Trophoblast cell (in vitro differentiated cells and primary cell): ENCODE results near the gene RPS6KL1.

Source experiments
- DNase-seq, 2 donors: peaks; one replicate each; pipeline ENCODE4 v3.0.0-alpha.2; 2016
- H2AFZ ChIP-seq: 2 replicates; pipeline ENCODE4 v1.6.1; 2013; ENCODE audit warnings: low read length, moderate library complexity, mild to moderate bottlenecking; ENCODE audit not compliant: insufficient read depth, poor library complexity
- H2AK5ac ChIP-seq: 2 replicates; pipeline ENCODE4 v1.6.1; 2013; ENCODE audit warnings: mild to moderate bottlenecking, low read length
- H2BK120ac ChIP-seq: 2 replicates; pipeline ENCODE4 v1.6.1; 2013; ENCODE audit warnings: low read length, mild to moderate bottlenecking, moderate library complexity; ENCODE audit not compliant: insufficient read depth, poor library complexity
- H2BK12ac ChIP-seq: 2 replicates; pipeline ENCODE4 v1.6.1; 2013; ENCODE audit warnings: mild to moderate bottlenecking, low read length, moderate library complexity
- H2BK5ac ChIP-seq: 2 replicates; pipeline ENCODE4 v1.6.1; 2013; ENCODE audit warnings: low read length, low read depth, moderate library complexity, mild to moderate bottlenecking; ENCODE audit not compliant: poor library complexity
- H3K14ac ChIP-seq: 2 replicates; pipeline ENCODE4 v1.6.1; 2013; ENCODE audit warnings: mild to moderate bottlenecking, low read length
- H3K18ac ChIP-seq: 2 replicates; pipeline ENCODE4 v1.6.1; 2013; ENCODE audit warnings: mild to moderate bottlenecking, low read length
- H3K23ac ChIP-seq: 2 replicates; pipeline ENCODE4 v1.6.1; 2013; ENCODE audit warnings: low read length
- H3K27ac ChIP-seq: 2 replicates; pipeline ENCODE4 v1.5.1; 2013; ENCODE audit warnings: low read depth, mild to moderate bottlenecking, inconsistent platforms, low read length, moderate library complexity
- H3K27me3 ChIP-seq: 2 replicates; pipeline ENCODE4 v1.6.1; 2013; ENCODE audit warnings: inconsistent platforms, mild to moderate bottlenecking, low read length, moderate library complexity; ENCODE audit not compliant: insufficient read depth
- H3K36me3 ChIP-seq, 2 experiments: 1 replicate in 1 of 2; 2 replicates in 1 of 2; pipeline ENCODE4 v1.6.1; 2013; ENCODE audit warnings: low read length in 2 of 2, mild to moderate bottlenecking in 2 of 2, moderate library complexity in 1 of 2; ENCODE audit not compliant: insufficient read depth in 2 of 2, control insufficient read depth in 1 of 2
- H3K4ac ChIP-seq: 2 replicates; pipeline ENCODE4 v1.6.1; 2013; ENCODE audit warnings: low read depth, mild to moderate bottlenecking, low read length, moderate library complexity
- H3K4me1 ChIP-seq, 2 experiments: 1 replicate in 1 of 2; 2 replicates in 1 of 2; pipeline ENCODE4 v1.6.1; 2013; ENCODE audit warnings: low read length in 2 of 2, mild to moderate bottlenecking in 2 of 2, moderate library complexity in 1 of 2; ENCODE audit not compliant: insufficient read depth in 2 of 2, control insufficient read depth in 1 of 2
- H3K4me2 ChIP-seq: 2 replicates; pipeline ENCODE4 v1.6.1; 2013; ENCODE audit warnings: inconsistent platforms, mild to moderate bottlenecking, low read length, moderate library complexity
- H3K4me3 ChIP-seq: 2 replicates; pipeline ENCODE4 v1.5.1; 2013; ENCODE audit warnings: mild to moderate bottlenecking, low read depth, low read length, inconsistent platforms
- H3K79me1 ChIP-seq: one replicate; pipeline ENCODE4 v1.6.1; 2013; ENCODE audit warnings: low read length
- H3K79me2 ChIP-seq: 2 replicates; pipeline ENCODE4 v1.6.1; 2013; ENCODE audit warnings: low read length, mild to moderate bottlenecking; ENCODE audit not compliant: control insufficient read depth, insufficient read depth, poor library complexity
- H3K9ac ChIP-seq: 2 replicates; pipeline ENCODE4 v1.6.1; 2013; ENCODE audit warnings: mild to moderate bottlenecking, low read length
- H3K9me3 ChIP-seq: 2 replicates; pipeline ENCODE4 v1.6.1; 2013; ENCODE audit warnings: low read depth, mild to moderate bottlenecking, control low read depth, inconsistent platforms, low read length; ENCODE audit not compliant: insufficient read depth
- H4K12ac ChIP-seq: 2 replicates; pipeline ENCODE4 v1.6.1; 2013; ENCODE audit warnings: low read depth, mild to moderate bottlenecking, low read length, moderate library complexity
- H4K8ac ChIP-seq: 2 replicates; pipeline ENCODE4 v1.6.1; 2013; ENCODE audit warnings: low read depth, mild to moderate bottlenecking, low read length, moderate library complexity
- H4K91ac ChIP-seq: one replicate; pipeline ENCODE4 v1.6.1; 2013; ENCODE audit warnings: low read depth, mild to moderate bottlenecking, low read length, moderate library complexity
- WGBS: extraction: QIAGEN DNeasy Blood & Tissue Kit; methylation state at CpG from one replicate; pipeline ENCODE4 v1.1.7; 2013; ENCODE audit warnings: missing lambda C conversion rate; ENCODE audit not compliant: insufficient read length, insufficient coverage; ENCODE audit errors: extremely low coverage; 5-methylcytosine and 5-hydroxymethylcytosine counted together

RPS6KL1 gene

GRCh38 chr14:74871819-74872218 lies 51.2 kb downstream of the RPS6KL1 start:
- no peak overlapping the region for H3K23ac ChIP-seq
- no peak overlapping the region for H2AFZ ChIP-seq
- no peak overlapping the region for H3K14ac ChIP-seq
- H2AK5ac ChIP-seq = no peak overlapping the region
- H3K4me1 ChIP-seq = no peaks in the 10 kb centered on the region
- H4K12ac ChIP-seq = no peak overlapping the region
- H3K18ac ChIP-seq = no peak overlapping the region
- H3K4me3 ChIP-seq = no peak overlapping the region
- no peak overlapping the region for H3K4me2 ChIP-seq
- no peak overlapping the region for H2BK12ac ChIP-seq
- no peaks in the 10 kb centered on the region for H3K79me1 ChIP-seq
- H3K9ac ChIP-seq = no peak overlapping the region
- H3K27ac ChIP-seq = no peak overlapping the region
- H3K79me2 ChIP-seq = no peaks in the 10 kb centered on the region
- no peak overlapping the region for H4K91ac ChIP-seq
- H3K27me3 ChIP-seq = no peaks in the 10 kb centered on the region
- H3K36me3 ChIP-seq = no peaks in the 10 kb centered on the region
- H4K8ac ChIP-seq = no peak overlapping the region
- no peak overlapping the region for H3K4ac ChIP-seq
- no peak overlapping the region for H2BK5ac ChIP-seq
- no peak for DNase-seq
- WGBS = no CpG with 5 or more reads among the region's 4 CpGs
- H3K9me3 ChIP-seq = no peaks in the 10 kb centered on the region
- H2BK120ac ChIP-seq = no peak overlapping the region

DNA sequence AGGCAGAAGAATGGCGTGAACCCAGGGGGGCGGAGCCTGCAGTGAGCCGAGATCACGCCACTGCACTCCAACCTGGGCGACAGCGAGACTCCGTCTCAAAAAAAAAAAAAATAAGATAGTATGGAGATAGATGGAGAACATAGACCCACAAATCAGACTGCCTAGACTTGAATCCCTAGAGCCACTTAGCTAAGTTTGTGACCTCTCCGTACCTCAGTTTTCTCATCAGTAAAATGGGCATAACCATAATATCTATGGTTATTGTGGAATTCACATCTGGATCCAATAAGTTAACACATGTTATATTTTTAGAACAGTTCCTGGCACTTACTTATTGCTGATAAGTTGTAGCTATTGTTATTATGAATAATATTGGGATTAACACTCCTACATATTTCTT lies 54.3 kb downstream of the RPS6KL1 start:
- Histone ChIP-seq H3K36me3 (no peaks in the 10 kb centered on the region), H3K18ac (no peak overlapping the region), H3K4me2 (no peak overlapping the region), H4K12ac (no peak overlapping the region), H3K14ac (no peak overlapping the region), H3K9ac (no peak overlapping the region), H2AFZ (no peak overlapping the region), H3K23ac (no peak overlapping the region), H3K27me3 (no peaks in the 10 kb centered on the region), H2BK120ac (no peak overlapping the region), H3K4me1 (no peaks in the 10 kb centered on the region), H4K8ac (no peak overlapping the region), H3K79me2 (no peaks in the 10 kb centered on the region), H3K4ac (no peak overlapping the region), H3K27ac (no peak overlapping the region), H3K79me1 (no peaks in the 10 kb centered on the region), H4K91ac (no peak overlapping the region), H2AK5ac (no peak overlapping the region), H3K9me3 (no peaks in the 10 kb centered on the region), H2BK5ac (no peak overlapping the region), H2BK12ac (no peak overlapping the region), H3K4me3 (no peak overlapping the region)
- no CpG with 5 or more reads among the region's 8 CpGs for WGBS
- no peak for DNase-seq

- no peak overlapping the region for H3K4me3 ChIP-seq
- no peaks in the 10 kb centered on the region for H3K27me3 ChIP-seq
- no peak overlapping the region for H2AK5ac ChIP-seq
- H4K91ac ChIP-seq = no peak overlapping the region
- no peak overlapping the region for H2AFZ ChIP-seq
- H3K14ac ChIP-seq = no peak overlapping the region
- no peak overlapping the region for H4K12ac ChIP-seq
- H3K9me3 ChIP-seq = no peaks in the 10 kb centered on the region
- no peak overlapping the region for H2BK12ac ChIP-seq
- H3K36me3 ChIP-seq = no peaks in the 10 kb centered on the region
- DNase-seq = no peak
- no peak overlapping the region for H3K27ac ChIP-seq
- H3K4ac ChIP-seq = no peak overlapping the region
- no peak overlapping the region for H3K18ac ChIP-seq
- H2BK5ac ChIP-seq = no peak overlapping the region
- no peak overlapping the region for H2BK120ac ChIP-seq
- H3K23ac ChIP-seq = no peak overlapping the region
- H4K8ac ChIP-seq = no peak overlapping the region
- no CpG with 5 or more reads among the region's 5 CpGs for WGBS
- H3K4me2 ChIP-seq = no peak overlapping the region
- H3K79me1 ChIP-seq = no peaks in the 10 kb centered on the region
- no peaks in the 10 kb centered on the region for H3K4me1 ChIP-seq
- no peak overlapping the region for H3K9ac ChIP-seq
- no peaks in the 10 kb centered on the region for H3K79me2 ChIP-seq
Measured at GRCh38 chr14:74867673-74868072, 55.4 kb downstream of the RPS6KL1 start.

DNA sequence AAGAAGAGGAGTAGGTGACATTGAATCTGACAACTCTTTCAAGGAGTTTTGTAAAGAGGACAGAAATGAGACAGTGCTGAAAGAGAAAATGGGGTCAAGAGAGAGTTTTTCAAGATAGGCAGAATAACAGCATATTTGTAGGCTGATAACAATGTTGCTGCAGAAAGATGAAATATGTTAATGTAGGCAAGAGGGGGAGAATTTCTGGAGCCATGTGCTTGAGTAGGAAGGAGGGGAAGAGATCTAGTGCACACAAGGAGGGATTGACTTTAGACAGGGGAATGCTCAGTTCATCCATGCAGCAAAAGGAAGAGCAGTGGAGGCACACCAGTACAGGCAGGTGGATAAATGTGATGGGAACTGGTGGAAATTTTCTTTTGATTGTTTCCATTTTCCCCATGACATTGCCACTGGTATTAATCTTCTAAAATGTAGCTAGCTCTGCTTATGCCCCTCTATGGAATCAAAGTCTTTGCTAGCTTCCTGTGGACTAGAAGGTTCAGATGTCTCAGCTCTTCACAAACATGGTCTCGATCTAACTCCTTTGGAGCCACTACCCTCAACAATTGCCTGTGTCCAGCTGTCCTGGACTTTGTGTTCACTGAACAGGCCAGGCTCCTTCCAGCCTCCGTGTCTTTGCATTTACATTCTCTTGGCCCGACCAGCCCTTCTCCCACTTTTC lies 56.2 kb downstream of the RPS6KL1 start:
- H3K9me3 ChIP-seq = no peaks in the 10 kb centered on the region
- no peaks in the 10 kb centered on the region for H3K36me3 ChIP-seq
- no peak overlapping the region for H3K4me3 ChIP-seq
- H4K8ac ChIP-seq = no peak overlapping the region
- H2BK120ac ChIP-seq = no peak overlapping the region
- H2BK12ac ChIP-seq = no peak overlapping the region
- no peaks in the 10 kb centered on the region for H3K79me1 ChIP-seq
- H3K4me2 ChIP-seq = no peak overlapping the region
- no peaks in the 10 kb centered on the region for H3K27me3 ChIP-seq
- no peak overlapping the region for H3K4ac ChIP-seq
- H3K14ac ChIP-seq = no peak overlapping the region
- H4K91ac ChIP-seq = no peak overlapping the region
- no peak for DNase-seq
- no peak overlapping the region for H3K23ac ChIP-seq
- H3K79me2 ChIP-seq = no peaks in the 10 kb centered on the region
- no peak overlapping the region for H2AK5ac ChIP-seq
- H4K12ac ChIP-seq = no peak overlapping the region
- H3K27ac ChIP-seq = no peak overlapping the region
- H2BK5ac ChIP-seq = no peak overlapping the region
- H3K18ac ChIP-seq = no peak overlapping the region
- H3K4me1 ChIP-seq = no peaks in the 10 kb centered on the region
- H2AFZ ChIP-seq = no peak overlapping the region
- no peak overlapping the region for H3K9ac ChIP-seq
- no CpG with 5 or more reads among the region's 3 CpGs for WGBS
